Urinary bladder (tissue), 4 donors: ENCODE measurements around the gene CDR2. TPM values are rescaled to one million over a fixed set of nuclear protein-coding genes. Genes with fewer than 3 reads are reported as not detected.
A peak's percentile ranks its signal among the peaks of the same experiment; 100 is the strongest.

Experiments
- DNase-seq: peaks from one replicate; pipeline ENCODE4 v3.0.0-alpha.2; 2015; ENCODE audit errors: extremely low spot score
- H3K27ac ChIP-seq: one replicate; pipeline ENCODE4 v1.5.1; 2013; ENCODE audit warnings: low read depth, mild to moderate bottlenecking, moderate library complexity
- H3K36me3 ChIP-seq: one replicate; pipeline ENCODE4 v1.6.1; 2013; ENCODE audit warnings: mild to moderate bottlenecking, moderate library complexity; ENCODE audit not compliant: insufficient read depth
- H3K4me1 ChIP-seq: one replicate; pipeline ENCODE4 v1.6.1; 2013; ENCODE audit warnings: mild to moderate bottlenecking, moderate library complexity; ENCODE audit not compliant: insufficient read depth
- H3K4me3 ChIP-seq: one replicate; pipeline ENCODE4 v1.5.1; 2013; ENCODE audit warnings: low read depth, low read length
- WGBS: extraction: QIAGEN DNeasy Blood & Tissue Kit; methylation state at CpG from one replicate; pipeline ENCODE4 v1.1.7; 2013; 5-methylcytosine and 5-hydroxymethylcytosine counted together
- polyA plus RNA-seq: library from polyadenylated mRNA; stranded (reverse); fragments of 200-250 nt; gene quantifications from one replicate; pipeline ENCODE4 v1.2.3, GENCODE V29; 2013
- total RNA-seq: library from RNA; depleted of rRNA; stranded (reverse); fragments of >200 nt; gene quantifications from one replicate; pipeline ENCODE4 v1.2.3, GENCODE V29; 2014
- donor health status: healthy with polysubstance abuse.
- donor health status: healthy.

The CDR2 gene
- total and polyA plus RNA-seq, 2 donors, result 22.9 to 48.6 TPM

- Histone ChIP-seq H3K36me3 (peaks cover 2% of the 10 kb centered on the region), H3K27ac (no peak overlapping the region), H3K4me3 (no peak overlapping the region), H3K4me1 (no peaks in the 10 kb centered on the region)
- no peak for DNase-seq
- 98% methylated on average over 4 of the region's 4 CpGs for WGBS
These were observed 21.5 kb upstream of the CDR2 start for GRCh38 chr16:22395960-22396359.

DNA sequence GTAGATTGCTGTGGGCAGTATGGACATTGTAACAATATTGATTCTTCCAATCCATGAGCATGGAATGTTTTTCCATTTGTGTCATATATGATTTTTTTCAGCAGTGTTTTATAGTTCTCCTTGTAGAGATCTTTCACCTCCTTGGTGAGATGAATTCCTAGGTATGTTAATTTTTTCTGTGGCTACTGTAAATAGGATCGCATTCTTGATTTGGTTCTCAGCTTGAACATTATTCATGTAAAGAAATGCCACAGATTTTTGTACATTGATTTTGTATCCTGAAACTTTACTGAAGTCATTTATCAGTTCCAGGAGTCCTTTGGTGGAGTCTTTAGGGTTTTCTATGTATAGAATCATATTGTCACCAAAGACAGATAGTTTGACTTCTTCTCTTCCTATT is 19.7 kb upstream of the CDR2 start:
- Histone ChIP-seq H3K27ac (no peak overlapping the region), H3K4me3 (no peak overlapping the region), H3K4me1 (no peaks in the 10 kb centered on the region), H3K36me3 (peaks cover 2% of the 10 kb centered on the region)
- 97% methylated on average over 1 of the region's 1 CpG for WGBS
- no peak for DNase-seq

GRCh38 chr16:22388101-22388644 is 13.8 kb upstream of the CDR2 start:
- no peak overlapping the region for H3K27ac ChIP-seq
- DNase-seq, result no peak
- no peaks in the 10 kb centered on the region for H3K4me1 ChIP-seq
- WGBS, result 70% methylated on average over 3 of the region's 3 CpGs
- no peak overlapping the region for H3K4me3 ChIP-seq
- H3K36me3 ChIP-seq, result no peaks in the 10 kb centered on the region

GRCh38 chr16:22386976-22387375 is 12.6 kb upstream of the CDR2 start:
- Histone ChIP-seq H3K36me3 (no peaks in the 10 kb centered on the region), H3K27ac (no peak overlapping the region), H3K4me1 (no peaks in the 10 kb centered on the region), H3K4me3 (no peak overlapping the region)
- no peak for DNase-seq
- WGBS, result 32% methylated on average over 2 of the region's 2 CpGs

- Histone ChIP-seq H3K4me3 (no peak overlapping the region), H3K36me3 (no peaks in the 10 kb centered on the region), H3K4me1 (no peaks in the 10 kb centered on the region), H3K27ac (no peak overlapping the region)
- DNase-seq, result no peak
- 90% methylated on average over 3 of the region's 3 CpGs for WGBS
These were observed 10.8 kb upstream of the CDR2 start for GRCh38 chr16:22385196-22385595.

- no peak overlapping the region for H3K27ac ChIP-seq
- H3K4me1 ChIP-seq, result no peaks in the 10 kb centered on the region
- no peak for DNase-seq
- H3K4me3 ChIP-seq, result no peak overlapping the region
- no peaks in the 10 kb centered on the region for H3K36me3 ChIP-seq
- 92% methylated on average over 3 of the region's 3 CpGs for WGBS
These were observed 9.4 kb upstream of the CDR2 start for GRCh38 chr16:22383827-22384226.

DNA sequence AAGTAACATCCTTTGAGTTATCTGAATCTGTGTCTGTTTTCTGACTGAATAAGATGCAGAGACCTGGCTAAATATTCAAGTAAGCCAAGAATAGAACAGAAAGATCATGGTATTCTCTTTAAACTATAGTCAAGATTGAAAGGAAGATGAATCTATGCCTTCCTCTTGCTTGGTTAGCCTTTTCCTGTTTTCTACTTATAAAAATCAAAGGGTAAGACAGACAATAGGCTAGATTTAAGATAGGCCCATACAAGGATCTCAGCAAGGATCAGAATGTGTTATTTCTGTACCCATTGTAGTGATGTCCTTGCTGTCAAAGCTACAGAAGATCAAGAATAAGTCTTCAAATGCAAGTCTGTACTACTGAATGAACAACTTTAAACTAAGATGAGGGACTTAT is 7.0 kb upstream of the CDR2 start:
- DNase-seq, result no peak
- H3K27ac ChIP-seq, result no peak overlapping the region
- no peaks in the 10 kb centered on the region for H3K4me1 ChIP-seq
- H3K36me3 ChIP-seq, result no peaks in the 10 kb centered on the region
- H3K4me3 ChIP-seq, result no peak overlapping the region

- no peaks in the 10 kb centered on the region for H3K36me3 ChIP-seq
- H3K27ac ChIP-seq, result no peak overlapping the region
- no peak for DNase-seq
- H3K4me1 ChIP-seq, result no peaks in the 10 kb centered on the region
- WGBS, result 70% methylated on average over 1 of the region's 1 CpG
- H3K4me3 ChIP-seq, result no peak overlapping the region
These were observed 6.1 kb upstream of the CDR2 start for GRCh38 chr16:22380529-22380928.

DNA sequence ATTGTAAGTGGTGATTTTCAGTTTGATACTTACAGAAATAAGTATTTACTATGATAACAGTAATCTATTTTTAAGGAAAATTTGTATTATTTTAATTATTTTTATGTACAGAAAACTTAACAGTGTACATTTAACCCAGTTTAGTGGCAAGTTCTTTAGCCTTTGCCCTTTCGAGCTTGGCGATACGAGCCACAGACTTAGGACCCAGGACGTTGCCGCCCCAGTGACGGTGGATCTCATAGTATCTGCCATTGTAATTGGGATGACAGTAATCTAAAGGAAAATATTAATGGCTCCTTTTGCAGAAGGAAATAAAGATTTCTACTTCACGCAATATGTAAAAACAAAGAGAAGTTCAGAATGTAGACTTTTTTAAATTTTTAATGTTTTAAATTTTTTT is 5.2 kb upstream of the CDR2 start:
- DNase-seq, result no peak
- Histone ChIP-seq H3K36me3 (no peaks in the 10 kb centered on the region), H3K4me3 (no peak overlapping the region), H3K27ac (no peak overlapping the region), H3K4me1 (no peaks in the 10 kb centered on the region)
- 97% methylated on average over 7 of the region's 7 CpGs for WGBS

- Histone ChIP-seq H3K4me3 (no peak overlapping the region), H3K4me1 (peaks cover 1% of the 10 kb centered on the region), H3K36me3 (no peaks in the 10 kb centered on the region), H3K27ac (no peak overlapping the region)
- 94% methylated on average over 8 of the region's 8 CpGs for WGBS
- no peak for DNase-seq
These were observed 1.7 kb upstream of the CDR2 start for GRCh38 chr16:22375963-22376640.

DNA sequence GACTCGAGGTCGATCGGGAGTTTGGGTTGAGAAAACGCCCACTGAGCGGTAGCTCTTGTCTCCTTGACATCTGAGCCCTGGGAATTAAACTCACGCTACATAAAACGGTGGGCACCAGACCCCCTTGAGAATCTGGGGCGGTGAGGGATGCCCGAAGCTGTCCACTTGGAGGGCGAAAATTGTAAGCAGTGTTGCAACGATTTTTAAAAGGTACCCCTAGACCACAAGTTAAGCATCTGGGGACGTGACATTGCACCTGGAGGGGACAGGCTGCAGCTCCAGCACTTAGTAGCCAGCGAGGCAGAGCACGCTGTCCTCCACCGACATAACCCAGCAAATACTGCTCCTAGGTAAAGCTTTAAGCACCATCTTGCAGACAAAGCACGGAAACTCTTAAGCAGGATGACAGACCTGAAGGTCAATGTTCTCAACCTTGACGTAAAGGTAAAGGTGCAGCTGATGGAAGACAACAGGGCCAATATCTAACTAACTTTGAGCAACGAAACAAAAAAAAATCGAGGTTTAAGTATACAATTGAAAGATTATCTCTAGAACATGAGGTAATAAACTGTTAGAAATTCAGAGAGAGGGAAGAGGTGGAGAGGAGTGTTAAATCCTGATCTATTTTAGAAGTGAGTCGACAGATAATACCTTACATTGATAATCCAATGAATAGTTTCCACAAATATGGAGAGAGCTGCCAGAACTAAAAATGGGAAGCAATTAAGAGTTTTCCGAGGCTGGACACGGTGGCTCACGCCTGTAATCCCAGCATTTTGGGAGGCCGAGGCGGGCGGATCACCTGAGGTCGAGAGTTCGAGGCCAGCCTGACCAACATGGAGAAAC is 921 bp upstream of the CDR2 start:
- WGBS, result 35% methylated on average over 28 of the region's 28 CpGs
- DNase-seq, result no peak
- Histone ChIP-seq H3K27ac (no peak overlapping the region), H3K4me1 (peaks cover 3% of the 10 kb centered on the region), H3K36me3 (no peaks in the 10 kb centered on the region), H3K4me3 (peak overlapping the region; percentile 90)

DNA sequence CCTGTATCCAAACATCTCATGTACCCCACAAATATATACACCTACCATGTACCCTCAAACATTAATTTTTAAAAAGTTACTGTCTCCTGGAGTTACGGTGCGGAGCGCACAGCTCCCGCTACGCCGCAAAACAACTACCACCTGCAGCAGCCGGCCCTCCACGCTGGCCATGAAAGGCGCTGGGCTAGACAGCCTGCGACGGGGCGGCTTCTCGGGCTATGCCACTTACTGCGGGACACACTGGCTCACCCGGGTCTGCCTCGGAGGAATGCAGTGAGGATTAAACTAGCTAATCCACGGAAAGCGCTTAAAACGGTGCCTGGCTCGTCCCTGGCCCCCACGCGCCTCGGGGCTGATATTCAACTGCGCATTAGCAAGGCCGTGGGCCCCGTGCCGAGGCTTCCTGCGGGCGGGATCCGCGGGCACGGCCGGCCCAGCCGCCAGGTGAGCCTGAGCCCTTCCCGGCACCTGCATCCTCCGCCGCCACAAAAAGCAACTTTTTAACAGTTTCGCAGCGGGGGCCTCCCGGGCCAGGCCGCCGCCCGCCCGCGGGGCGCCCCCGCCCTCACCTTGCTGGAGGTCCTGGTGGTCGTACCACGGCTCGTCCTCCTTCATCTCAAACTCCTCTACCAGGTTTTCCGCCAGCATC is 633 bp downstream of the CDR2 start:
- Histone ChIP-seq H3K36me3 (no peaks in the 10 kb centered on the region), H3K27ac (peak overlapping the region; percentile 94), H3K4me3 (peak overlapping the region; percentile 90), H3K4me1 (peaks cover 3% of the 10 kb centered on the region)
- under 1% methylated on average over 51 of the region's 51 CpGs for WGBS
- DNase-seq, result no peak

GRCh38 chr16:22372882-22373661 is 1.3 kb downstream of the CDR2 start:
- peak overlapping the region; percentile 41 for H3K27ac ChIP-seq
- 30% methylated on average over 14 of the region's 14 CpGs for WGBS
- peaks cover 3% of the 10 kb centered on the region for H3K4me1 ChIP-seq
- H3K36me3 ChIP-seq, result no peaks in the 10 kb centered on the region
- peak overlapping the region; percentile 90 for H3K4me3 ChIP-seq
- DNase-seq, result no peak
